Colonic mucosa (tissue), 4 donors: ENCODE results near the gene FAM168A. TPM values are rescaled to one million over a fixed set of nuclear protein-coding genes. Genes with fewer than 3 reads are reported as not detected.
"Not testable (repeated sequence)": the region's sequence is repeated elsewhere in the genome, so short reads cannot be mapped to it uniquely, and the experiment has no call there.

Experiments
- DNase-seq: peaks from one replicate; pipeline ENCODE4 v3.0.0-alpha.2; 2020
- H3K27ac ChIP-seq: fragments of 200-600 bp; one replicate; pipeline ENCODE4 v1.8.0; 2021
- H3K27me3 ChIP-seq: fragments of 200-600 bp; one replicate; pipeline ENCODE4 v1.8.0; 2021
- H3K36me3 ChIP-seq: fragments of 200-600 bp; one replicate; pipeline ENCODE4 v1.8.0; 2021
- H3K4me1 ChIP-seq: fragments of 200-600 bp; one replicate; pipeline ENCODE4 v1.8.0; 2021; ENCODE audit warnings: mild to moderate bottlenecking
- H3K4me3 ChIP-seq: fragments of 200-600 bp; one replicate; pipeline ENCODE4 v1.8.0; 2021
- H3K9ac ChIP-seq, 2 donors: one replicate each; pipeline ENCODE4 v1.7.0; 2013; ENCODE audit warnings: control low read depth in 2 of 2, low read depth in 2 of 2, low read length in 2 of 2
- H3K9me3 ChIP-seq: fragments of 200-600 bp; one replicate; pipeline ENCODE4 v1.8.0; 2021
- CTCF ChIP-seq: fragments of 200-600 bp; IDR thresholded peaks from one replicate; pipeline ENCODE4 v1.8.0; 2022; ENCODE audit warnings: antibody characterized with exemption, mild to moderate bottlenecking
- intact Hi-C: fragments of 100-400 bp; cut with DNase I; formaldehyde crosslinking; loops from one replicate; pipeline ENCODE4 v1.14.1; 2022
- total RNA-seq, 2 donors: library from RNA; stranded (reverse); fragmentation: NEBNext Ultra II Directional in 1 of 2; extraction: Animal tissue kit (Norgen Biotek cat#: 25700) in 1 of 2; gene quantifications; one replicate each; pipeline ENCODE4 v1.2.1, GENCODE V29; 2021
- donor health status: healthy.
- donor health status: DM: no; HTN: no; CAD: no.
- donor health status: DM: no; HTN: no; CAD: no.

FAM168A gene
- total RNA-seq, 2 donors from 2014 or later: 16.9 to 21.6 TPM

GRCh38 chr11:73445980-73446379, 151.9 kb downstream of the FAM168A start:
- H3K4me3 ChIP-seq: no peak overlapping the region
- no peak for TF ChIP-seq CTCF
- no peaks in the 10 kb centered on the region for H3K36me3 ChIP-seq
- no peak overlapping the region for H3K27ac ChIP-seq
- H3K9ac ChIP-seq: no peak overlapping the region
- no peaks in the 10 kb centered on the region for H3K4me1 ChIP-seq
- H3K27me3 ChIP-seq: no peaks in the 10 kb centered on the region
- intact Hi-C loops: no loop called here
- no peaks in the 10 kb centered on the region for H3K9me3 ChIP-seq
- no peak for DNase-seq

GRCh38 chr11:73439002-73439843, 158.7 kb downstream of the FAM168A start:
- intact Hi-C loops: no loop called here
- DNase-seq: no peak
- Histone ChIP-seq H3K36me3 (no peaks in the 10 kb centered on the region), H3K4me3 (no peak overlapping the region), H3K27me3 (no peaks in the 10 kb centered on the region), H3K4me1 (no peaks in the 10 kb centered on the region), H3K9me3 (no peaks in the 10 kb centered on the region), H3K27ac (no peak overlapping the region), H3K9ac (no peak overlapping the region)
- TF ChIP-seq CTCF: no peak

- intact Hi-C loops: not testable (repeated sequence)
Measured at GRCh38 chr11:73436859-73437258, 161.1 kb downstream of the FAM168A start.

GRCh38 chr11:73431396-73431795, 166.5 kb downstream of the FAM168A start:
- H3K9me3 ChIP-seq: no peaks in the 10 kb centered on the region
- H3K9ac ChIP-seq: no peak overlapping the region
- H3K4me3 ChIP-seq: no peak overlapping the region
- intact Hi-C loops: no loop called here
- TF ChIP-seq CTCF: no peak
- H3K27ac ChIP-seq: no peak overlapping the region
- DNase-seq: no peak
- no peaks in the 10 kb centered on the region for H3K27me3 ChIP-seq
- H3K4me1 ChIP-seq: no peaks in the 10 kb centered on the region
- no peaks in the 10 kb centered on the region for H3K36me3 ChIP-seq

More at GRCh38 chr11:73436859-73437258, 161.1 kb downstream of the FAM168A start:
- H3K27ac ChIP-seq, H3K9ac ChIP-seq, H3K4me1 ChIP-seq, H3K4me3 ChIP-seq, H3K36me3 ChIP-seq, H3K27me3 ChIP-seq, DNase-seq, H3K9me3 ChIP-seq: not testable (repeated sequence)

- intact Hi-C loops: no loop called here
- H3K27me3 ChIP-seq: no peaks in the 10 kb centered on the region
- no peak overlapping the region for H3K27ac ChIP-seq
- H3K36me3 ChIP-seq: no peaks in the 10 kb centered on the region
- H3K9ac ChIP-seq: no peak overlapping the region
- no peak for TF ChIP-seq CTCF
- H3K4me3 ChIP-seq: no peak overlapping the region
- no peak for DNase-seq
- no peaks in the 10 kb centered on the region for H3K9me3 ChIP-seq
- no peaks in the 10 kb centered on the region for H3K4me1 ChIP-seq
Measured at GRCh38 chr11:73430326-73430725, 167.6 kb downstream of the FAM168A start.

GRCh38 chr11:73429121-73429750, 168.7 kb downstream of the FAM168A start:
- H3K27me3 ChIP-seq: no peaks in the 10 kb centered on the region
- intact Hi-C loops: no loop called here
- no peaks in the 10 kb centered on the region for H3K36me3 ChIP-seq
- H3K27ac ChIP-seq: no peak overlapping the region
- H3K9ac ChIP-seq: no peak overlapping the region
- no peak for TF ChIP-seq CTCF
- H3K4me3 ChIP-seq: no peak overlapping the region
- H3K9me3 ChIP-seq: no peaks in the 10 kb centered on the region
- DNase-seq: no peak
- H3K4me1 ChIP-seq: no peaks in the 10 kb centered on the region
